HCT116 (cell line): Measurements from ENCODE around the gene MBLAC1. TPM values are rescaled to one million over a fixed set of nuclear protein-coding genes. Genes with fewer than 3 reads are reported as not detected.

Experiments used
- ATAC-seq: fragments of 200-7000 bp; cut with Tn5 transposase; 2 replicates; pipeline ENCODE4 v1.9.1; 2020; ENCODE audit warnings: mild to moderate bottlenecking, moderate library complexity
- BruUV-seq: library from RNA; stranded (reverse); fragments of 400-500 nt; replicated peaks from 2 replicates; lab custom pipeline; 2021; lab: Mats Ljungman, UMichigan
- CTCF ChIA-PET: fragments of 300-600 bp; sonication (Branson Sonifier 250); formaldehyde crosslinking; loops from one replicate; lab custom pipeline; 2021; ENCODE audit warnings: antibody characterized with exemption; lab: Charles Lee
- POLR2A ChIA-PET: fragments of 300-600, 350-600 bp; sonication (Branson Sonifier 250); formaldehyde crosslinking; loops from one replicate; lab custom pipeline; 2021; ENCODE audit warnings: antibody characterized with exemption; lab: Charles Lee
- RAD21 ChIA-PET, 2 experiments: fragments of 300-600 bp; sonication (Branson Sonifier 250); formaldehyde crosslinking; loops; one replicate each; lab custom pipeline; 2023; ENCODE audit warnings: low total read pairs in 2 of 2; ENCODE audit not compliant: uncharacterized antibody in 2 of 2, unreplicated experiment in 2 of 2, low non-redundant PET in 1 of 2; lab: Charles Lee
- DNase-seq: peaks from one replicate; pipeline ENCODE4 v3.0.0-alpha.2; 2010; ENCODE audit warnings: low read depth, low spot score
- H2AFZ ChIP-seq: fragments of 200-600 bp; shearing (Covaris generic), sonication (generic); 2 replicates; pipeline ENCODE4 v1.6.1; 2017; ENCODE audit warnings: low read depth, mixed run types, mixed read lengths, antibody characterized with exemption, low read length; ENCODE audit not compliant: poor library complexity, severe bottlenecking
- H3K27ac ChIP-seq: 2 replicates; pipeline ENCODE4 v1.5.1; 2012; ENCODE audit warnings: low read depth, low read length
- H3K27me3 ChIP-seq: fragments of 200-600 bp; sonication (generic); 2 replicates; pipeline ENCODE4 v1.6.1; 2016; ENCODE audit warnings: mixed run types, low read length, mixed read lengths; ENCODE audit not compliant: insufficient read depth
- H3K36me3 ChIP-seq, 2 experiments: fragments of 200-500 bp in 1 of 2; fragments of 200-600 bp in 1 of 2; sonication (Bioruptor generic) in 1 of 2; sonication (generic) in 1 of 2; 2 replicates each; pipeline versions ENCODE4 v1.5.1 to v1.6.1; 2014 to 2016; ENCODE audit warnings: low read length in 2 of 2, inconsistent platforms in 1 of 2, mixed read lengths in 1 of 2, mixed run types in 1 of 2; ENCODE audit not compliant: insufficient read depth in 2 of 2, control insufficient read depth in 1 of 2
- H3K4me1 ChIP-seq, 2 experiments: fragments of 200-600 bp in 1 of 2; sonication (generic) in 1 of 2; 2 replicates each; pipeline versions ENCODE4 v1.5.1 to v1.6.1; 2012 to 2017; ENCODE audit warnings: low read length in 2 of 2, inconsistent platforms in 1 of 2, mild to moderate bottlenecking in 1 of 2, mixed read lengths in 1 of 2, mixed run types in 1 of 2, moderate library complexity in 1 of 2; ENCODE audit not compliant: insufficient read depth in 2 of 2, control insufficient read depth in 1 of 2
- H3K4me2 ChIP-seq: fragments of 200-600 bp; sonication (generic); 2 replicates; pipeline ENCODE4 v1.6.1; 2017; ENCODE audit warnings: mixed run types, low read length, mixed read lengths
- H3K4me3 ChIP-seq, 2 experiments: fragments of 200-600 bp in 1 of 2; sonication (generic) in 1 of 2; replicated peaks in 1 of 2; 2 replicates each; pipeline ENCODE4 v1.5.1; 2011 to 2016; ENCODE audit warnings: low read length in 2 of 2, control low read depth in 1 of 2, low read depth in 1 of 2, mild to moderate bottlenecking in 1 of 2, mixed read lengths in 1 of 2, mixed run types in 1 of 2
- H3K79me2 ChIP-seq: fragments of 200-600 bp; sonication (generic); 2 replicates; pipeline ENCODE4 v1.6.1; 2017; ENCODE audit warnings: mild to moderate bottlenecking, mixed run types, low read length, moderate library complexity, mixed read lengths; ENCODE audit not compliant: insufficient read depth
- H3K9ac ChIP-seq: fragments of 200-600 bp; sonication (generic); 2 replicates; pipeline ENCODE4 v1.6.1; 2016; ENCODE audit warnings: low read length, mixed read lengths
- H3K9me2 ChIP-seq: fragments of 200-600 bp; sonication (generic), shearing (Covaris generic); 2 replicates; pipeline ENCODE4 v1.6.1; 2017; ENCODE audit warnings: mixed run types, mild to moderate bottlenecking, moderate library complexity; ENCODE audit not compliant: insufficient read depth
- H3K9me3 ChIP-seq, 2 experiments: fragments of 200-500 bp in 1 of 2; fragments of 200-600 bp in 1 of 2; sonication (Bioruptor generic) in 1 of 2; sonication (generic) in 1 of 2; 2 replicates each; pipeline ENCODE4 v1.6.1; 2014 to 2017; ENCODE audit warnings: low read length in 2 of 2, mixed read lengths in 2 of 2, inconsistent platforms in 1 of 2, low read depth in 1 of 2, mild to moderate bottlenecking in 1 of 2, mixed run types in 1 of 2, moderate library complexity in 1 of 2; ENCODE audit not compliant: control insufficient read depth in 1 of 2, insufficient read depth in 1 of 2
- H4K20me1 ChIP-seq: fragments of 200-600 bp; sonication (generic), shearing (Covaris generic); 2 replicates; pipeline ENCODE4 v1.6.1; 2017; ENCODE audit warnings: mixed run types, mild to moderate bottlenecking, moderate library complexity; ENCODE audit not compliant: insufficient read depth
- CTCF ChIP-seq, 3 experiments: fragments of 200-600 bp in 1 of 3; sonication (generic) in 1 of 3; IDR thresholded peaks in 2 of 3; conservative IDR thresholded peaks in 1 of 3; 2 replicates each; pipeline ENCODE4 v1.5.1; 2012 to 2017; ENCODE audit warnings: low read depth in 2 of 3, low read length in 2 of 3, antibody characterized with exemption in 1 of 3, borderline replicate concordance in 1 of 3, control low read depth in 1 of 3, mild to moderate bottlenecking in 1 of 3, mixed read lengths in 1 of 3, mixed run types in 1 of 3, moderate library complexity in 1 of 3; ENCODE audit not compliant: insufficient read depth in 1 of 3
- POLR2A ChIP-seq: IDR thresholded peaks from 2 replicates; pipeline ENCODE4 v1.7.0; 2011; ENCODE audit warnings: borderline replicate concordance; ENCODE audit not compliant: insufficient read depth, insufficient read length; ENCODE audit errors: extremely low read depth
- RAD21 ChIP-seq: IDR thresholded peaks from 2 replicates; pipeline ENCODE4 v1.6.1; 2012; ENCODE audit warnings: low read depth, mild to moderate bottlenecking
- TCF7L2 ChIP-seq: IDR thresholded peaks from 2 replicates; pipeline ENCODE4 v1.7.0; 2011; ENCODE audit warnings: borderline replicate concordance, inconsistent platforms; ENCODE audit not compliant: insufficient read depth, insufficient read length; ENCODE audit errors: extremely low read depth
- intact Hi-C: fragments of 100-400 bp; cut with micrococcal nuclease; formaldehyde crosslinking; loops from 2 replicates; pipeline ENCODE4 v1.10.0; 2022
- total RNA-seq: library from RNA; stranded (reverse); gene quantifications from one replicate; pipeline ENCODE4 v1.2.1, GENCODE V29; 2021; ENCODE audit not compliant: unreplicated experiment
- TF ChIP-seq, protein P1 (sequence below): IDR thresholded peaks from 2 replicates; pipeline ENCODE4 v1.6.1; 2012; ENCODE audit warnings: low read depth

MBLAC1 gene
- total RNA-seq, 1 experiment from 2014 or later, result 2.0 TPM

- peak in 2 of 3 experiments; percentile 21 to 22; a peak in 1 of 6 replicates for TF ChIP-seq CTCF (IDR thresholded peaks at IDR 0.05 in 2 of 3, conservative IDR thresholded peaks at IDR 0.05 in 1 of 3; ENCODE audit: borderline replicate concordance in 1 of 3, insufficient read depth in 1 of 3, low read depth in 2 of 3, low read length in 2 of 3)
- no peak for TF ChIP-seq TCF7L2
- CTCF ChIA-PET, result no interaction called here
- Histone ChIP-seq H3K27ac (no peak overlapping the region; the same call in 1 of the 2 replicates), H3K4me1 (peaks cover 8 to 38% of the 10 kb centered on the region in 2 experiments), H3K27me3 (no peaks in the 10 kb centered on the region), H3K9me3 (no peaks in the 10 kb centered on the region), H3K4me3 (no peak overlapping the region), H4K20me1 (peaks cover 13% of the 10 kb centered on the region), H3K9ac (no peak overlapping the region), H3K9me2 (no peaks in the 10 kb centered on the region), H3K79me2 (peaks cover 50% of the 10 kb centered on the region), H3K4me2 (no peak overlapping the region), H3K36me3 (peaks cover 39 to 60% of the 10 kb centered on the region in 2 experiments), H2AFZ (no peak overlapping the region)
- DNase-seq (no peak), ATAC-seq (peak; percentile 39)
- intact Hi-C loops, result no loop called here
- POLR2A ChIA-PET, result interaction anchor here (2.3 kb wide), 1 partner anchor 10 kb away, joined by 8 read pairs; the partner anchor contains the start of genes AP4M1 and MCM7
- BruUV-seq, result no TSS peak
- RAD21 ChIA-PET, result no interaction called here
Observed at GRCh38 chr7:100091411-100092181, 35.2 kb upstream of the MBLAC1 start.

GRCh38 chr7:100093054-100093453 lies 33.7 kb upstream of the MBLAC1 start:
- ATAC-seq, result no peak
- RAD21 ChIA-PET, result no interaction called here
- no peak overlapping the region for H3K27ac ChIP-seq
- no peaks in the 10 kb centered on the region for H3K9me3 ChIP-seq
- H3K36me3 ChIP-seq, result peaks cover 51 to 72% of the 10 kb centered on the region in 2 experiments
- POLR2A ChIA-PET, result no interaction called here
- peaks cover 4 to 23% of the 10 kb centered on the region in 2 experiments for H3K4me1 ChIP-seq
- peaks cover 62% of the 10 kb centered on the region for H3K79me2 ChIP-seq
- TF ChIP-seq POLR2A (no peak), RAD21 (no peak)
- TF ChIP-seq, protein P1, sequence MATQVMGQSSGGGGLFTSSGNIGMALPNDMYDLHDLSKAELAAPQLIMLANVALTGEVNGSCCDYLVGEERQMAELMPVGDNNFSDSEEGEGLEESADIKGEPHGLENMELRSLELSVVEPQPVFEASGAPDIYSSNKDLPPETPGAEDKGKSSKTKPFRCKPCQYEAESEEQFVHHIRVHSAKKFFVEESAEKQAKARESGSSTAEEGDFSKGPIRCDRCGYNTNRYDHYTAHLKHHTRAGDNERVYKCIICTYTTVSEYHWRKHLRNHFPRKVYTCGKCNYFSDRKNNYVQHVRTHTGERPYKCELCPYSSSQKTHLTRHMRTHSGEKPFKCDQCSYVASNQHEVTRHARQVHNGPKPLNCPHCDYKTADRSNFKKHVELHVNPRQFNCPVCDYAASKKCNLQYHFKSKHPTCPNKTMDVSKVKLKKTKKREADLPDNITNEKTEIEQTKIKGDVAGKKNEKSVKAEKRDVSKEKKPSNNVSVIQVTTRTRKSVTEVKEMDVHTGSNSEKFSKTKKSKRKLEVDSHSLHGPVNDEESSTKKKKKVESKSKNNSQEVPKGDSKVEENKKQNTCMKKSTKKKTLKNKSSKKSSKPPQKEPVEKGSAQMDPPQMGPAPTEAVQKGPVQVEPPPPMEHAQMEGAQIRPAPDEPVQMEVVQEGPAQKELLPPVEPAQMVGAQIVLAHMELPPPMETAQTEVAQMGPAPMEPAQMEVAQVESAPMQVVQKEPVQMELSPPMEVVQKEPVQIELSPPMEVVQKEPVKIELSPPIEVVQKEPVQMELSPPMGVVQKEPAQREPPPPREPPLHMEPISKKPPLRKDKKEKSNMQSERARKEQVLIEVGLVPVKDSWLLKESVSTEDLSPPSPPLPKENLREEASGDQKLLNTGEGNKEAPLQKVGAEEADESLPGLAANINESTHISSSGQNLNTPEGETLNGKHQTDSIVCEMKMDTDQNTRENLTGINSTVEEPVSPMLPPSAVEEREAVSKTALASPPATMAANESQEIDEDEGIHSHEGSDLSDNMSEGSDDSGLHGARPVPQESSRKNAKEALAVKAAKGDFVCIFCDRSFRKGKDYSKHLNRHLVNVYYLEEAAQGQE, result no peak
- TF ChIP-seq, all 23 proteins: peak for 0
- no peaks in the 10 kb centered on the region for H3K9me2 ChIP-seq
- intact Hi-C loops, result no loop called here
- no peaks in the 10 kb centered on the region for H3K27me3 ChIP-seq
- BruUV-seq, result TSS peak; percentile 22
- no peak overlapping the region for H3K4me2 ChIP-seq
- H3K4me3 ChIP-seq, result no peak overlapping the region
- CTCF ChIA-PET, result no interaction called here
- no peak overlapping the region for H3K9ac ChIP-seq
- no peak for DNase-seq
- no peak overlapping the region for H2AFZ ChIP-seq
- peaks cover 15% of the 10 kb centered on the region for H4K20me1 ChIP-seq
